HG03521 (cell line): ENCODE measurements around the gene HCN1.

Experiments used
- ATAC-seq: cut with Tn5 transposase; IDR thresholded peaks from one replicate; pipeline ENCODE4 v1.9.1; 2021; ENCODE audit warnings: mild to moderate bottlenecking, moderate library complexity; ENCODE audit not compliant: unreplicated experiment

The HCN1 gene

DNA sequence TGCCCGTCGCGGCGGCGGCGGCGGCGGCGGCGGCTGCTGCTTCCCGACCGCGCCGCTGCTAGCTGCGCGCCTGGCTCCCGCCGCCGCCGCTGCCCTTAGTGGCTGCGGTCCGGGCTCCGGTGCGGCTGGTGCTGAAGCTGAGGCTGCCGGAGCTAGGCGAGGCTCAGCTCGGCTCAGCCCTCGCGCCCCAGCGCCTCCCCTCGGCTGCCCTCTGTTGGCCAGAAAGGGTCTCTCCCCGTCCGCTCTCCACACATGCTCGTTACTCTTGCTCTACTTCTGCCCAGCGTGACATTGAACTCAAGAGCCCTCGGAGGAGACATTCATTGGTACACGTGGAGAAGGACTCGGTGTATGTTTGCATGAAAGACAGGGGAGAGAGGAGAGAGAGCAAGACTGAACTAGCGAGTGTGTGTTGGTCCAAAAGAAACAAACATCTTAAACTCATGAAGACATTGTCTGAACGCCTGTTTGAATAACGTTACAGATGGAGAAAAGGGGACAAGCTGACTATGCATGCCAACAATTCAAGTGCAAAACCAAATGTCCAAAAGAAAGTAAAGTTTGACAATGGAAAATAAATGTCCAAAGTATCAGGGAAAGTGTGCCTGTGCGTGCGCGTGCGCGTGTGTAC is at the start of gene HCN1:
TSS of gene HCN1 (minus strand) at position 175 of the 631 bp plus-strand sequence.
- ATAC-seq: no peak

DNA sequence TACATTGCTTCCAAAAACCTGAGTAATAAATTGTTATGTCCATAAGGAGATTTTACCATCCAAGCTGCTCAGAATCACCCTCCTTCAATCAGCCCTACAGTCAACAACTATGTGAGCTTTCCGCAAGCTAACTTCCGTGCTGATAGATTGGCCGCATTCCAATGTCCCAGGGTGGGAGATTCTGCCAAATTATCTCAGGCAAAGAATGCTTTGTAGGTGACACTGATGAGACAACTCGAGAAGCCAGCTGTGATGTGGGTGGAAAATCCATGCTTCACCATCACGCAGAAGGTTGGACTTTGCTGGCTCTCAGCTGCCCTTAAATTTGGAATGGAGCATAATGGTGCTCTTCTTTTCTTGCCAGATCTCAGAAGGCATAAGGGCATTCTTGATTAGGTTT is 44.9 kb upstream of the HCN1 start:
- ATAC-seq: no peak

DNA sequence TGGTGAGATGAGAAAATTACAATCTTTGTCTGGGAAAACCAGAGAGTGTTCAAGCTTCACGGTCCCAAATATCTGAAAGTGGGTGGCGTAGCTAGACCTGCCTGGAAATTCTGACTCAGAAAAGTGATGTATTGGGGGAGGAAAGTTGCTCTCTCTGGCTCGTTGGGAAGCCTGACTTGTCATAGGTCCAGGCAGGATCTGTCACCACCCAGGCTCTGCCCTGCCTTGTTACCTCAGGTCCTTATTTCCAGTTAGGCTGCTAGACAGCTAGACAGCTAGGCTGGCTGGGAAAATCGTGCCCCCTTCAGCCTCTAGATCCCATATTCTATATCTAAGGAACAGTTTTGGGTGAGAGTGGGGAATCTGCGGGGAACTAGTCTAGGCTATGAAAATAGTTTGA is 41.0 kb upstream of the HCN1 start:
- no peak for ATAC-seq

- no peak for ATAC-seq
Observed at GRCh38 chr5:45725537-45725936, 29.4 kb upstream of the HCN1 start.

GRCh38 chr5:45697201-45697600 is 1.0 kb upstream of the HCN1 start:
- ATAC-seq: no peak

DNA sequence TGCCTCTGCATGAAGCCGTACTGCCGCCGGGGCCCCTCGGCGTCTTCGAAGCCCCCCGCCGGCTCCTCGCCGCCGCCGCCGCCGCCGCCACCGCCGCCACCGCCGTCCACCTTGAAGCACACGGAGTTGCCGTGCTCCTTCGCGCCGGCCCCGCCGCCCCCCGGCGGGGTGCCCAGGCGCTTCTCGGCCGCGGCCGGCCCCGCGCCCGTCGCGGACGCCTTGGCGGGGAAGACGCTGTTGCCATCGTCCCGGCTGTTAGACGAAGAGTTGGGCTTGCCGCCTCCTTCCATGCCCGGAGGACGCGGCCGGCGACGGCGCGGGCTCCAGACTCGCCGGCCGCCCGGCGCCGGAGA is 400 bp downstream of the HCN1 start:
- no peak for ATAC-seq

GRCh38 chr5:45694971-45695803 is 993 bp downstream of the HCN1 start:
- no peak for ATAC-seq

GRCh38 chr5:45694255-45694814 is 1.8 kb downstream of the HCN1 start:
- ATAC-seq: no peak

DNA sequence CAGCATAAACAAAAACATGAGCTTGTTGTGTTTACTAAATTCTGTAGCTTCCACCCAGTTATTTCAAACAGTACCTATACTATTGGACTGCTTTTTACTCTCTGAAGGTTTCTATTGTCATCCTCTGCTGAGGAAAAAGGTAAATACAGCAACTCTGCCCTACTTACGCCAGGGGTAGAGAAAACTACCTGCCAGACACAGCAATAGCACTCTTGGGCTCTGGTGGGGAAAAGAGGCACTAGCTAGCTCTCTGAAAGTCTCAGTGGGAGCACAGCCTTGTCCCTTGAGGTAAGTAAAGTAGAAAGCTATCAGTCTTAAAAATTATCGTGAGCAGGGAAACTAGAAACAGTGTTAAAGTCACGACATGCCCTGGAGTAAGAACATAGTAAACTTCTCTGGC is 3.7 kb downstream of the HCN1 start:
- ATAC-seq: no peak

- no peak for ATAC-seq
Observed at GRCh38 chr5:45691656-45692055, 4.5 kb downstream of the HCN1 start.

GRCh38 chr5:45687701-45688100 is 8.5 kb downstream of the HCN1 start:
- ATAC-seq: no peak

DNA sequence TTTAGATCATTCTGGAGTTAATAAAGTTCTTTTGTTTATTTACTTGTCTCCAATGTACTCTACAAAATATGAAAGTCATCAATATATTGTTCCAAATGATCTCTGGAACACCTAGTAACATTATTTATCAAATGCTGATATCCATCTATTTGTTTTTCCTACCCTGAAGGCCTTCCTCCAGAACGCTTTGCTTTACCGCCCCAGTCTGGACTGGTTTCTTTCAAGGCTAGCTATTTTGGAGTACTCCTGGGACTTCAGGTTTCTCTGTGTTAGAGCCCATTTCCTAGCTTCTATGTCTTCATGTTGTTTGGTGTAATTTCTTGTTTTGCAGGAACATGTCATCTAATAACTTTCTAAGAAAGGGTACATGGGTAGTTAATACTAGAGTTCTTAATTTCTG is 9.6 kb downstream of the HCN1 start:
- ATAC-seq: no peak

DNA sequence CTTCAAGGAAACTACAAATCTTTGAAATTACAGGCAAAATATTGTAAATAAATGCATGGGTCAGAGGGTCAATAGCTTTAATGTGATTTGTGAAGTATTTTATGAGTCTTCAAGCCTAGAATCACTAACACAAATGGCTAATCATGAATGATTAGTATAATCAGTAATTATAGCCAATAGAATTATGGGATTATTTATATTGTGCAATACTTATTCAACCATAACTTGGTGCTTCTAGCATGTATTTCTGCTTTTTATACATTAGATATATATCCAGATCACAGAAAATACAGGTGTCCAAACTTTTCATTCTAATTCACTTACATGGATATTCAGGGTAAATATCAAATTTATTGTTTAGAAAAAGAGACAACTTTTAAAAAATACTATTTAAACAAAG is 12.1 kb downstream of the HCN1 start:
- ATAC-seq: no peak

GRCh38 chr5:45680950-45681349 is 15.2 kb downstream of the HCN1 start:
- ATAC-seq: no peak

- ATAC-seq: no peak
Observed at GRCh38 chr5:45677524-45677923, 18.7 kb downstream of the HCN1 start.

- ATAC-seq: no peak
Observed at GRCh38 chr5:45672271-45672670, 23.9 kb downstream of the HCN1 start.

DNA sequence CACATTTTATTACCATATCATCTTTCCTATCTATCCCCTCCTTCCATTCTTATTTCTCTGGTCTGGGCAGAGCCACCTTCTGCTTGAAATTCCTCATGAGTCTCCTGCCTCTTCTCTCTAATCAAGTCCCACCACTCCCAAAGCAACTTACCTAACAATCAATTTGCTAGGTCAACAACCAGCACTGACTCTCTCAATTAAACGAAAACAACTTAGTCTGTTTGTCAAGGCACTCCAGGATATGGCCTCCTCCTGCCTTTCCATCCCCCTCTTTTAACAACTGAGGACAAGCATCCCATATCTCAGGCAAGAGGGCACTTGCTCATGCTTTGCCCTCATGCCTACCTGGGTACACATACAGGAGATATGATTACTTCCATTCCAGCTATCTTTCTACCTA is 47.4 kb downstream of the HCN1 start:
- ATAC-seq: no peak

DNA sequence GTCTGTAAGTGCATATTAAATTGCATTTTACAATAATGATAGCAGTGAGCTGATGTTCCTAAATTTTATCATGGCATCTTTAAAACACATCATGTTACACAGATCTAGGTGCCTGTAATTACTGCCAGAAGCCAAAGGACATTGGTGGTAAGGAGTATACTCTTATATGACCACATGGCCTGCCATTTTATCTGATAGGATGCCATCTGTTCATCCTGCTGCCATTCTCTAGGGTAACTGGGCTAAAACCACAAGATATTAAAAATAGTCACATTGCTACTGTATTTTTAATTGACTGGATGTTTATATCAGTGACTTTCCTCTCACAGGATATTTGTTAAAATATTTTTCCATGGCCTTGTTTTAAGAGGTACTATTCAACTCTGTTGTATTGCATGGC is 53.1 kb downstream of the HCN1 start:
- ATAC-seq: no peak

- ATAC-seq: no peak
Observed at GRCh38 chr5:45642370-45642769, 53.8 kb downstream of the HCN1 start.

DNA sequence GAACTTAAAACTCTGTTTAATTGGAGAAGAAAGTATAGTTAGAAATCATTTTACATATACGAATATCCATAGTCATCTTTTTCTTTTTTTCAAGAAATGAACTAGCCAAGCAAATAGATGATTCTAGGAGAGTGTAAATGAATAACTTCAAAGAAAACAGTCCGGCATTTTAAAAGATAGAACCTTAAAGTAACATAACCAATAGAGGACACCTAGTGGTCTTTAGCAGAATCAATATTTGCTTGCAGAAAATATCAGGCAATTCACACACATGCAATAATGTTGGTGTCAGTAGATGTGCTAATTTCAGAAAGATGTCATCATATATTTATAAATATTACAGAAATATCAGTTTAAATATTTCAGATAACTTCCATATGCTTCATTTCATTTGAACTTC is 57.1 kb downstream of the HCN1 start:
- ATAC-seq: no peak

GRCh38 chr5:45627076-45627656 is 69.0 kb downstream of the HCN1 start:
- ATAC-seq: no peak

- ATAC-seq: no peak
Observed at GRCh38 chr5:45623832-45624231, 72.3 kb downstream of the HCN1 start.
